NCI-H2171 treated with DMSO at 0.1 percent for 48 hours (cell line): Measurements from ENCODE around the gene LAMB4.

ENCODE experiments used
- DNase-seq: peaks from one replicate; lab custom pipeline; 2025; lab: John Stamatoyannopoulos, UW

LAMB4 gene

DNA sequence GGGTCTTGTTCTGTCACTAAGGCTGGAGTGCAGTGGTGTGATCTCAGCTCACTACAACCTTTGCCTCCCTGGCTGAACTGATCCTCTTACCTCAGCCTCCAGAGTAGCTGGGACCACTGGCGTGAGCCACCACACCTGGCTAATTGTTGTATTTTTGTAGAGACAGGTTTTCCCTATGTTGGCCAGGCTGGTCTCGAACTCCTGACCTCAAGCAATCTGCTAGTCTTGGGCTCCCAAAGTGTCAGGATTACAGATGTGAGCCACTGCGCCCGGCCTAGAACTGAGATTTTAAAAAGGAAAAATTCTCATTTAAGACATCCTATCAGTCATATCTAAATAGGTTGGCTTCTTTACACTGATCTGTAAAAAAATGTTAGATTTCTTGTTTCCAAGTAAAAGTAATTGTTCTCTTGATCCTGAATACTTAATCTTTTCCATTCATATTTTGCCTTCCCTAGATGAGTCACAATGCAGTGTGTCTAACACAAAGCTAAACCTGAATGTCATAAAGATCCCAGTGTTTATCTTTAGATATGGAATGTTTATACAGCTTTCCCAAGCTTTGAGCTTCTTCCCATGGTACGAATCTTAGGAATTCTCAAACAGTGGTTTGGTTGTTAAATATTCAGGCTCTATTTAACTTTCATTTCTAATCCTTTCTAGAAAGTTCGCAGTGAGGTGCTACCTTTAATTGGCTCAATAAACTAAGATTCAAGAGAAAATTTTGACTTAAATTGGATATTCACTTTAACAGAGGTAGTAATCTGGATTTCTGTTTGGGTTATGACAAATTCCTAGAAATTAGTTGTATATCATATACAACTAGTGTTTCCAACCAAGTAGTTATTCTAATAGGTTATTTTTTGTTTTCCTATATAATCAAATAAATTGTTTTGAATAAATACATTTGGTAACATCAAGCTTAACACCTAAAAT is 115.1 kb downstream of the LAMB4 start:
- DNase-seq = no peak

DNA sequence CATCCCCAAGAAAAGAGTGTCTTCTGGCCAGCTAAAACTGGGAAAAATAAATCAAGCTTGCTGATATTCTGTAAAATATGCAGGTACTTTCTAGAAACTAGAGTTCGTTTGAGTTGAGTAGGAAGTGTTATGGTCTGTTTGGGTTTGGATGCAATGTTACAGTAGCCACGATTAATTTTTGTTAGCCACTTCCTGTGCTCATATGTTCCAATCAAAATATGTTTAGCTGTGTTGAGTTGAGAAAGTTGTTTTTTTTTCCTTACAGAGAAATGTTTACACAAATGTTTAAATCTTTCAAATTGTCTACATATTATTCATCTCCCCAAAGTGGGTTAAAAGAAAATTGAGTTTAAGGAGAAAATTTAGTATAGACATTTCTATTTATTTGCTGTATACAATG is 115.9 kb downstream of the LAMB4 start:
- no peak for DNase-seq

DNA sequence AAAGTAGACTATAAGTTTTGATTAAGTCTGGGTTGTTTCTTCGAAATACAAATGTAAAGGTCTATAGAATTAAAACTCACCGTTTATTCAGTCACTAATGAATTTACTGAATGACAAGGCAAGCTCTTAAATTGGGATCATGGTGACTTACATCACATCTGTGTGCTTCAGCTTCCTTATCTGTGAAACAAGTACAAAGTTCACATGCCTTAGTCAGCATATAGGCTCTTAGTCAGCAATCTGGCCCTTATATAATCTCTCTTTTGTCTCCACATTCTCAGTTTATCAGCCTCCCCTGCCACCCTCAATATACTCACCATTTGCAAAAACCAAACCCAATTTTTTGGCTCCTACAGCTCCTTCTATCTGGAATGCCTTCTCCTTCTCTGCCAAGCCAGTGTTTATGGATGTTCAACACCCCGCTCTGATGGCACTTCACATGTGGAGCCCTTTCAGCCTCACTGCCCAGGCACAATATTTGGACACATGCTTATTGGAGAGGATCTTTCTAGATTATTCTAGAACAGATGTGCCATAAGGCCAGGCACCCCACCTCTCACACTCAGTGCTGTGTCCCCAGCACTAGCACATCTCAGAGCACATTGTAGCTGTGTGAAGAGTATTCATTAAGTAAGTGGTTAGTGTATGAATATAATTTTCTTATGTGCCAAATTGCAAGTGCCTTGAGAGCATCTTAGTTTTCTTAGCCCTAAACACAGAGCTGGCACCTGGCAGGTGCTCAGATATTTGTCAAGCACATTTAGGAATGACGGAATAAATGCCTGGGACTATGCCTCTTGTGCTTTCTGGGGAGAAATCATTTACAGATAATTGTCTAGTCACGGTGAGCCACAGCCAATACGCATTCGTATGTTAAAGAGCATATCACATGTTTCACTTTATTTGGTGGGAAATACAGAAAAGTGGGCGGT is 117.4 kb downstream of the LAMB4 start:
- no peak for DNase-seq

DNA sequence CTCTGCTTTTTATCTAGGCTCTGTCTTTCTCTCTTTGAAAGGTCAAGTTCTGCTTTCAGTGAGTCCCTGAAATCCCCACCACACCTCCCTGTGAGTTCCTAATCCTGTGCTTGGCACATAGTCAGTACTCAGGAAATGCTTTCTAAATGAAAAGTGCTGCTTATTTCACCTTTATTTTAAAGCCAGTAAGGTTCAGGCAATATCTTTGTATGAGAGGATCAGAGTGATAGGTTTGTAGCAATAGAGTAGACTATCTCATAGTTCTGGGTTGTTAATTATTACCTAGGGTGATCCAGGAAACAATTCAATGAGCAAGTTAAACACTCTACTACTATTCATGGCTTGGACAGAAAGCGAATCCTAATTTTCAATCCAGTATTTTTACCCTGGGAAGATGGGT is 119.8 kb downstream of the LAMB4 start:
- no peak for DNase-seq

DNA sequence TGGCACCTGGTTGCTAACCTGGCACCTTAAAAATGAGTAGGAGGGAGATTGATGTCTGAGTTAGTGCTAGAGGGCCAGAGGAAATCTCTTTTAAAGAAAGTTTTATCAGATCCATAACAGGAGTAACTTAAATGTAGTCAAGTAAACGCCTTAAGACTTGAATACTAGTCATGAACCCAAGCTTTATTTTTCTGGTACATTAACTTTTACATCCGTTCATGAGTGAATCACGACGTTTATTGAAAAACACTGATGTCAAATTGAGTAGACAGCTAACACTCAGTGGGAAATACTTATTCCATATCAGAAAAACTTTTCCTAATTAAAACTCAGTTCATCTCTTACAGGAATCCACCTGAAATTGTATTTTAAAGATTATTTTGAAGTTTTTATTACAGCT is 120.3 kb downstream of the LAMB4 start:
- DNase-seq = no peak

DNA sequence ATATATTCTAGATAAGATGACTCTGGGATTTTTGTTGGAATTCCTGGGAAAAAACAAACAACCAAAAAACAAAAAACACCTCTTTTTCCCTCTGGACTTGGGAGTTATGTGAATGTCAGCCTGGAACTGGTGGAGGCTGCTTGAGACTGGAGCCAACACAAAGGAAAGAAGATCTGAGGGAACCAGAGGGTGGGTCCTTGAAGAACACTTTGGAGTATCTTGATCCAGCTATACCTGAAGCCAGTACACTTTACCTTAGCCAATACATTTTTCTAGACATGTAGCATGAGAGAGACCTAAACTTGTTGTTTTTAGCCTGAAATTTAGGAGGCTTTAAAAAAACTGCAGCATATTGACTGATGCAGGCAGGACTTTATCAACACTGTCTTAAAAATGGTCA is 121.3 kb downstream of the LAMB4 start:
- DNase-seq = no peak

DNA sequence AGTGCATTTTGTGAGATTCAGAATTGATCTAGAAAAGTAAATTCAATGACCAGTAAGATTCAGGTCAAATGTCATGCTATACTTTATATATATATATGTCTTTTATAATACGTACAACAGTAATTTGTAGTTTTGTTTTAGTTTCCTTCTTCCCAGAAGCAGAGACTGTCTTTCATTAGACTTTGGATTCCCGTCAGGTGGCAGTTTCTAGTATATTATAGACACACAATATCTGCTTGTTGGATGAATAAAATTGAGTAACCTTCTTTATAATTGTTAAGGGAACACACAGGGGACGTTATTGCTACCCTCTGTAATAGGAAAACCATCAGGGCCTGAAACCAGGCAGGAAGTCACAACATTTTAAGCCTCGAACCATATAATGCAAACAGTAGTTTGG is 121.9 kb downstream of the LAMB4 start:
- DNase-seq = no peak

DNA sequence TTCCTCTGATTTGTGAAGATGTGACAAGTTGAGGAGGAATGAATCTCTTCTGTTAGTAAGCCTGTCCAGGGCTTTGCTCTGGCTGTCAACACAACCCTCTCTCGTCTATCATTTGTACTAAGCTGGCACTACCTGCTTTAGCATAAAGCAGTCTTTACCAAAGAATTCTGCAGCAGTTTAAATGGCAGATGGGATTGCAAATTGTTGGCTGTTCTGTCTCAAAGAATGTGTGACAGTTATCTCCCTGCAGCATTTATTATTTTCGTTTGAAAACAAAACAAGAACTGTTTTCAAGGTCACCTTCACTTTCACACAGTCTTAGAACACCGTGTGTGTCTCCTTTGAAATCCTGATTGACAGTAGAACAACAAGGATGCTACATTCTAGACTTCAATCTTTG is 122.4 kb downstream of the LAMB4 start:
- no peak for DNase-seq

DNA sequence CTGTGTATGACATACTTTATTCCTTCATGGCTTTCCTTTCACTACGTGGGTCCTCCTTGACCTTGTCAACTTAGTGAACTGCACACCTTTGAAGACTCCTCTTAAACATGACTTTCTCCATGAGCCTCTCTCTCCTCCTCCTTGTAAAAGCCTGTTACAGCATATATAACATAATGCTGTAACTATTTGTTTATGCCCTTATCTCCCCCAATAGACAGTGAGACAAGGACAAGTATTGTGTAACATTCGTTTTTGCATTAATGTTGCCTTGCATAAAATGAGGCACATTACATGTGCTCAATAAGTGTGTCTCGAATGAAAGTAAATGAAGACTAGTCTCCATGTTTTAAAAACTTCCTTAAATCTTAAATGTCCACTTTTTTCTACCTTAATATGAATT is 122.9 kb downstream of the LAMB4 start:
- no peak for DNase-seq

DNA sequence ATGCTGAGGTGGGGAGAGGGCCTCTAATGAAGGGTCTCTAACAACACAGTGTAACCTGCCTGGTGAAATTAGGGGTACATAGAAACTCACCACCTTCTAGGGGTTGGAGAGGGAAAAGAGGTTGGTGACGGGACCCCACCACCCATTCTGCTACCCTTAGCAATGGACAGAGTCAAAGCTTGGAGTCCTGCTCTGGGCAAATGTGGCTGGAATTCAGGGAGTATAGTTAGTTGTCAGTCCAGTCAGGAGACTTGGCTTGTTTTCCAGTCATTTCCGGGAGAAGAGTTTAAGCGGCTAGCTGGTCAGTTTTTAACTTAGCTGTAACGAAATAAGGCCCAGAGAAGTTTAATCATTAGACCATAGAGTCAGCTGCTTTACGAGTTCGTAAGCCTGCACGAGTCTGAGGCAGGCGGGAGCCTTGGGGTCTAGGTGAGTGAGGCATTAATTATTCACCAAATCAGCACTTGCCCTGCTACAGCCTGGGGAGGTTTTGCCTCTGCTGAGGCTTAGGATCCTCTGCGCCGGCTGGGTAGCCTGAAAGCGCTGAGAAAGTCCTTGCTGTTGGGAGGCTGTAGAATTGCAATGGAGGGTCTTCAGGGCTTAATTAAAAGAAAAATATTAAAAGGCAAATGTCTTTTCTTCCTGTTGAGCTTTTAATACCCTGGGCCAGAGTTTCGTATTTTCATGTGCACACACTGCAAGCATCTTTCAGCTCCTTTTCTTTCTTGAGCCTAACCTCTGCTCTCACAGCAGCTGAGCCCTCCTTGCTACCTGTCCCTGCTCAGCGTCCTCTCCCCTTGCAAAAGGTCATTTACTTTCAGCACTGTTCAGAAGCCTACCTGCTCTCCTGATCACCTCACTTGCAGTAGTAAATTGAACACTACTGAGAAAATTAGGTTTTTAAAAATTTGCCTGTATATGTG is 125.7 kb downstream of the LAMB4 start:
- DNase-seq = no peak

DNA sequence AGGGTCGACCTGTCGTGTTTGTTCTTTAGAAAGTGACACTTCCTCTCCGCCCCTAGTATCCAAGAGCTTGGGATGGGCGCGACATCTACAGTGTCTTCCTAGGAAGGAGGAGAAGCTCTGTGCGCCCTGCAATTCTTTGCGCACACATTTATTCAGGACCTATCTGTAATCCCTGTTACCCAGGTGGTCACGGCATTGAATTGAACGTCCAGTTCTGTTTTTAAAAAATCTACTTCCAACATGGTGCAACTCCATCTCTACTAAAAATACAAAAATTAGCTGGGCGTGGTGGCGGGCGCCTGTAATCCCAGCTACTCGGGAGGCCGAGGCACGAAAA is 126.6 kb downstream of the LAMB4 start:
- DNase-seq = no peak

DNA sequence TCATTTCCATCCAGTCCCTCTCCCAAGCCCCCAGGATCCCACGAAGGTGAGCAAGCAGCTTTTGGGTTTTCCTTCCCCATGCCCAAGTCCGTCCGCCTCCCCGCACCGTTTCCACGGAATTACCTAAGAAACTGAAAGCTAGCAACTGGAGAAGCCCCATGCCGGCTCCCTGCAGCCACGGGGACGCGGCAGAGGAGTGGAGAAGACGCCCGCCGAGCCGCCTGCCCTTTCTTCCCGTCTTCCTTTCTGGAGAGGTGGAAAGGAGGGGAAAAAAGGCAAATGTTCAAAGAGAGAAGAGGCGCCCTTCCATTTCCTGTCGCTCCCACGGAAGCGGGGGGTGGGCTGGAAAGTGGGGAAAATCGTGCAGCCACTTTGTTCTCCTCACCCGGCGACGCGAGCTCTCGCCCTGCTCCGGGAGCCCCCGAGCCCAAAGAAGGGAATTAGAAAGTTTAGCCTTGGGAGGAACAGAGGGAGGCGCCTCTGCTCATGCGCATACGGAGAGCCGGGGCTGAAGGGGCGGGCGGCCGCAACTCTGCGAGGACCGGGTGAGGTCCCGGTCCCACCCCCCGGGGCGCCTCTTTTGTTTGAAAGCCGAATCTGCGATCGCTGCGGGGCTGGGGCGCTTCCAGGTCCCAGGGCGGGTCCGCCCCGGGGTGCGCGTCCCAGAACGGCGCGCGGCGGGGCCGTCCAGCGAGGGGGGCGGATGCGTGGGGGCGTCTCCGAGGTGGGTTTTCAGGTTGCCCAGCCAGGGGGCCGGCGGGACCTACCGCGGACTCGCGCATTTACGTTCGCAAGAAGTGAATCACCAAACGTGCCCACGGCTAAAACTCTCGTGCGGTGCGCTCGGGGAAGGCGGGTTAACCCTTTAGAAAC is 127.2 kb downstream of the LAMB4 start, which contains the start of gene LAMB1:
Gene LAMB1, minus strand, starts transcription at position 436 of the 873 bp plus-strand sequence. Its CDS starts 276 bp downstream, at position 160.
- peak; percentile 76 for DNase-seq

DNA sequence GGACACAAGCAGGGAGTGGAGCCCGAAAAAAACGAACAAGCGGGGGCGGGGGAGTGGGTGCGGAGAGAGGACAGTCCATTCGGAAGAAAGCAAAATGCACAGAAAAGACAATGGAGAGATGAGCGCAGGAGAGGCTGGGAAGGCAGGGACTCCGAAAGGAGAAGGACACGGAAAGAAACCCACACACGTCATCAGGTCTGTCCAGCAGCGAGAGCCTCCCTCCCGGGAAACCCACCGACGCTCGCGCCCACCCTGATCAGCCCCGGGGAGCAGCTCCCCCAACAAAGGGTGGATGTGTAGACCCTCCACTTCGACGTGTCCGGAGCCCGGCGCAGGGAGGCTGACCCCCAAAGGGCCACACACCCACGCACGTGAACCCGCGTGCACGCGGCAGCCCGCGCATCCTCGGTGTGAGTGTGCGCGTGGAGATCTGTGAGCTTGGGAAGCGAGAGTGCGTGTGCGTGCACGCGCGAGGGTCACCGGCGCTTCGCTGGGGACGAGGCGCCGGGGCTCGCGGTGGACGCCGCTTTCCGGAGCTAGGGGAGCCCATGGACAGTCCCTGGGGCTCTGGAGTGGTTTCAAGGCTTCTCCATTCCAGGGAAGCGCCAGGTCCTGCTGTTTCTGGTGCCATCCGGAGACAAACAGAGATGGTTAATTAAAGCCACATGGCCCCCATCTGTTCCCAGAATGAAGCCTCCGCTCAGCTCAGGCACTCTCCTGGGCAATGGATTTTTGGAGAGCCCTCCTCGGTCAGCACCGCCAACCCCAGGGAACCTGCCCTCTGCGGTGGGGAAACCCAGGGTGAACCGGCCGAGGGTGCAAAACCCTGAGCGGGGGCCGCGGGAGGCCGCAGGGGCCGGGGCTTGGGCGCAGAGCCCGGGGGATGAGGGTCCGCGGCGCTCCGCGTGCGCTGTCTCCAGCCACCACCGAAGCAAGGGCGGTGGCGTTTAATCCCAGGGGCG is 128.1 kb downstream of the LAMB4 start:
- peak; percentile 68 for DNase-seq

DNA sequence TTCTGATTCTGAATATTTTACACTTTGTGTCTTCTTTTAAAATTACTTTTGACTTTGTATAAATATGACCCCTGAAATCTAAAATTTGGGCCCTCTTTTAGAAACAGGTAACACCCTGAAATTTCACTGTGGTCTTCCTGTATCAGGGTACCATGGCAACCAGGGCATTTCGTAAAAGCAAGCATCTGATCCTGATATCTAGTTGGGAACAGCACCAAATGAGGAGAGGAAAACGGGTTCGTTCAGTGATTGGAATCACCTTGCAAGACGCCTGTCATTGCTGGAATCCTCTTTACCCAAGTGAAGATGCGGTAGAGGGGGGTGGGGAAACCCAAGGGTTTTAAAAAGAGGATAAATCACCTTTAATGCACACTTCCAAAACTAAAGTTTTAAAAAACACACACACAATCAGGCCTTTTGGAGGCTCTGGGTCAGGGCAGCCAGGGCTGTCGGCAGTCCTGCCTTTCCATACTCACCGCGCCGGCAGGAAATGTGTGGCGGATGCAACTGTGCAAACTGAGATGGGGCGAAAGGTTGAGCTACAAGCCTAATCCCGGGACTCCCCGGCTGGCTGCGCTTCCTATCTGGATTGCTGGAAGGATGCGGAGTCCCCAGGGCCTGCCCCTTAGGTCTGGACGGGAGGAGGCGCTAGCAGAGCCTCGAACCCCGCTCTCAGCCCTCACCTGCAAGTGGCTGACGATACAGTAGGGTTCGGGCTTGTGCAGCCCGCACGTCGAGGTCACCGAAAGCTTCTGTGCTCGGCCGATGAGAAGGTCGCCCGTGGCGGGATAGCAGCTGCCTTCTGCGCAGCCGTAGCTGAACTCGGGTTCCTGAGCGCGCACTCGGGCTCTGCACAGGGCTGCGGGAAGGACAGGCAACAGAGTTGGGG is 129.0 kb downstream of the LAMB4 start:
- DNase-seq = no peak

DNA sequence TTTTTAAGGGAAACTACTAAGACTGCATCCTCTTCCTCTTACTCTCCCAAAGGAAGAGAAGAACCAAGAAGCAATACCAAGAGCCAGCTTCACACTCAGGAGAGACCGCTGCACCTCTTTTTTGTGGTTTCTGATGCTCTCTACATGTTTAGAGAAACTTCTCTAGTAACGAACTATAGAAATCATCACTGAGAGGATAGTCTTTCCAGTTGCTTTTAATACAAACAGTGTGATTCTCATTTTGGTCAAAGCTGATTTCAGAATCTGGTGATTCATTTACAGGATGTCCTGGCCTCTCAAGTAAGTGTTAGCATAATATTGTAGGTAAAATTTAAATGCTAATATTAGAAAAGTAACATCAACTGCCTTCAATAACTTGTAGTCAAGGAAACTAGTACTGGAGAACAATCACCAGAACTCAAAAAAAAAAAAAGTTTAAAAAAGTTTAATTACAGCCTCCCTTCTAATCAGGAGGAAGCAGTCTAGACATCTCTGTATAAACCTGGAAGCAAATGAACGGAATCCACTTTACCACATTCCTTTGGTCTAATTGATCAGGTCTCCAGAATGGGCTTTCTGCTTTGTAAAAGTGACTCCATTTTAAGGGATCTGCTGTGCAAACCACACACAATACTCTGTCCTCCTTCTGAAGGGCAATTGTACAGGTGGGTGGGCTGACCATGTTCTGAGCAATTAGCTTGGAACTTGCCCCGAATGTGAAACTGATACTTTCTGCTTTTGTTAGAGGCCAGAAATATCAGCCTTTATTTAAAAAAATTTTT is 130.2 kb downstream of the LAMB4 start:
- DNase-seq = no peak

DNA sequence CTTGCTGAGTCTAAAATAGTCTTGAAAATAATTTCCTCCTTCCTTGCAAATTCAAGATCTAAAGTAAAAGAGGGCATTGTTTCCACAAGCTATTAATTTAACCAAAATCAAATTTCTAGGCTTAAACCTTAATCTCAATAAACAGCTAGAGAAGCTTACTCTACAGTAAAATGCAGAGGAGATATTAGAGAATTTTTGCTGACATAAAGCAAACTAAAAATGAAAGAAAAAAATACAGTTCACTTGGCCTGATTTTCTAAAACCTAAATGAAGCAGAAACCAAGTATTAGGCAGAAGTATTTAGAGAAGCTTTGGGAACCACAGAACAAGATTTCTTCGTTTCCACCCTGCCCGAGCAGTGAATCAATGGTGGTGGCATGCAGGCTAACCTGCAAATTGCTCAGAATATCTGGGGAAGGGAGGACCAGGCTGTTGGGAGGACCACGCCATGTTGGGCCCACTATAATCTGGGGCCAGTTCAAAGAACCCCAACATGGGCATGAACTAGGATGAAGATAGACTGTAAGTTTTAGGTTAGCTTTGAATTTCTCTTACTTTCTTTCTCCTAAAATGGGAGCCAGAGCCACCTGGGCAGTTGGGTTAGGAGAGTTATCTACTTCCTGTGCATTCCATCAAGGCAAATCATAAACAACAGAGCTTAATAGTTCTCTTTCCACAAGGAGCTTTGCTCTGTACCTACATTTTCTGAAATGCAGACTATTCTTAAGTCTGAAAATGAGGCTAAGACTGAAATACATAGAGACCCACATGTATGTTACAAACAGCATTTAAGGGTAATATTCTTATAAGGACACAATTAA is 131.3 kb downstream of the LAMB4 start:
- no peak for DNase-seq

DNA sequence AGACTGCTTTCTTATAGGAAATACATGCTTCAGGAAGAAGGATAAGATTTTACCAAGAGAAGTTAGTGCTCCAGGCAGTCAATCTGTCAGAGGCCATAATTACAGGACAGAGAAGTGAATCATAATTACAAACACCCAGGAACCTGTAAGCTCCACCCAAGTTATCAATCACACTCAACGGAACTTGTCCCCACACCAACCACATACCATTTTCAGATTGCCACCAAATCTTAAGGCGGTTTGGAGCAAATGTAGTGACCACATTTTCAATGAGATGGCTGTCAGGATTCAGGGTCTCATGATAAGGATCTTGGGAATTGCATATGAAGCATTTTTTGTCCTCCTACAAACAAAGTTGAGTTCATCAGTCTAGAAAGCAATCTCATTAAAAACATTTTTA is 132.0 kb downstream of the LAMB4 start:
- no peak for DNase-seq
